Fibroblast of peridontal ligament (primary cell): Measurements from ENCODE around the gene DCAF8.

Experiments used
- DNase-seq: peaks from one replicate; pipeline ENCODE4 v3.0.0-alpha.2; 2010; ENCODE audit errors: extremely low read depth

Gene DCAF8

GRCh38 chr1:160171354-160171753, 91.0 kb downstream of the DCAF8 start:
- peak; percentile 33 for DNase-seq

GRCh38 chr1:160169553-160170399, 92.6 kb downstream of the DCAF8 start:
- DNase-seq = no peak

- DNase-seq = peak; percentile 79
Measured at GRCh38 chr1:160168609-160169369, 93.6 kb downstream of the DCAF8 start.

GRCh38 chr1:160168016-160168415, 94.3 kb downstream of the DCAF8 start:
- no peak for DNase-seq

GRCh38 chr1:160167580-160167979, 94.8 kb downstream of the DCAF8 start:
- no peak for DNase-seq

GRCh38 chr1:160167056-160167455, 95.3 kb downstream of the DCAF8 start:
- no peak for DNase-seq

- DNase-seq = no peak
Measured at GRCh38 chr1:160166166-160166868, 96.0 kb downstream of the DCAF8 start.
